Measurements from ENCODE around the gene CD55.

The CD55 gene

GRCh38 chr1:207304710-207305488, 16.6 kb upstream of the CD55 start:
- Histone ChIP-seq H3K9me3 (ENCODE audit: control insufficient read depth in 5 of 5, low read length in 5 of 5) (no peaks in the 10 kb centered on the region), H3K4me1 (ENCODE audit: control insufficient read depth in 5 of 5, insufficient read depth in 5 of 5, low read length in 5 of 5) (peaks cover 0 to 6% (median 0%) of the 10 kb centered on the region in 5 donors), H3K9ac (ENCODE audit: low read length in 5 of 5) (no peak overlapping the region), H3K27me3 (ENCODE audit: control insufficient read depth in 5 of 5, insufficient read depth in 4 of 5, low read length in 5 of 5) (no peaks in the 10 kb centered on the region), H3K4me3 (ENCODE audit: low read depth in 1 of 5, low read length in 5 of 5) (no peak overlapping the region), H3K27ac (ENCODE audit: low read depth, low read length) (no peak overlapping the region), H3K36me3 (ENCODE audit: control insufficient read depth in 5 of 5, insufficient read depth in 5 of 5, low read length in 5 of 5) (no peaks in the 10 kb centered on the region)

GRCh38 chr1:207305489-207305873, 16.0 kb upstream of the CD55 start:
- H3K9ac ChIP-seq (ENCODE audit: low read length in 5 of 5), result no peak overlapping the region
- H3K9me3 ChIP-seq (ENCODE audit: control insufficient read depth in 5 of 5, low read length in 5 of 5), result no peaks in the 10 kb centered on the region
- H3K36me3 ChIP-seq (ENCODE audit: control insufficient read depth in 5 of 5, insufficient read depth in 5 of 5, low read length in 5 of 5), result no peaks in the 10 kb centered on the region
- peaks cover 0 to 6% (median 0%) of the 10 kb centered on the region in 5 donors for H3K4me1 ChIP-seq (ENCODE audit: control insufficient read depth in 5 of 5, insufficient read depth in 5 of 5, low read length in 5 of 5)
- H3K4me3 ChIP-seq (ENCODE audit: low read depth in 1 of 5, low read length in 5 of 5), result no peak overlapping the region
- H3K27me3 ChIP-seq (ENCODE audit: control insufficient read depth in 5 of 5, insufficient read depth in 4 of 5, low read length in 5 of 5), result no peaks in the 10 kb centered on the region
- H3K27ac ChIP-seq (ENCODE audit: low read depth, low read length), result no peak overlapping the region

- no peaks in the 10 kb centered on the region for H3K9me3 ChIP-seq (ENCODE audit: control insufficient read depth in 5 of 5, low read length in 5 of 5)
- H3K27ac ChIP-seq (ENCODE audit: low read depth, low read length), result no peak overlapping the region
- peaks cover 0 to 6% (median 0%) of the 10 kb centered on the region in 5 donors for H3K4me1 ChIP-seq (ENCODE audit: control insufficient read depth in 5 of 5, insufficient read depth in 5 of 5, low read length in 5 of 5)
- H3K36me3 ChIP-seq (ENCODE audit: control insufficient read depth in 5 of 5, insufficient read depth in 5 of 5, low read length in 5 of 5), result no peaks in the 10 kb centered on the region
- H3K9ac ChIP-seq (ENCODE audit: low read length in 5 of 5), result no peak overlapping the region
- no peak overlapping the region for H3K4me3 ChIP-seq (ENCODE audit: low read depth in 1 of 5, low read length in 5 of 5)
- H3K27me3 ChIP-seq (ENCODE audit: control insufficient read depth in 5 of 5, insufficient read depth in 4 of 5, low read length in 5 of 5), result no peaks in the 10 kb centered on the region
Observed at GRCh38 chr1:207306023-207306422, 15.5 kb upstream of the CD55 start.

GRCh38 chr1:207306603-207307002, 14.9 kb upstream of the CD55 start:
- H3K4me3 ChIP-seq (ENCODE audit: low read depth in 1 of 5, low read length in 5 of 5), result no peak overlapping the region
- H3K9me3 ChIP-seq (ENCODE audit: control insufficient read depth in 5 of 5, low read length in 5 of 5), result no peaks in the 10 kb centered on the region

GRCh38 chr1:207308451-207309190, 12.9 kb upstream of the CD55 start:
- Histone ChIP-seq H3K27me3 (ENCODE audit: control insufficient read depth in 5 of 5, insufficient read depth in 4 of 5, low read length in 5 of 5) (no peaks in the 10 kb centered on the region), H3K36me3 (ENCODE audit: control insufficient read depth in 5 of 5, insufficient read depth in 5 of 5, low read length in 5 of 5) (no peaks in the 10 kb centered on the region), H3K27ac (ENCODE audit: low read depth, low read length) (no peak overlapping the region), H3K9me3 (ENCODE audit: control insufficient read depth in 5 of 5, low read length in 5 of 5) (no peaks in the 10 kb centered on the region), H3K4me1 (ENCODE audit: control insufficient read depth in 5 of 5, insufficient read depth in 5 of 5, low read length in 5 of 5) (peaks cover 0 to 6% (median 0%) of the 10 kb centered on the region in 5 donors), H3K9ac (ENCODE audit: low read length in 5 of 5) (no peak overlapping the region), H3K4me3 (ENCODE audit: low read depth in 1 of 5, low read length in 5 of 5) (no peak overlapping the region)

More at GRCh38 chr1:207306603-207307002, 14.9 kb upstream of the CD55 start:
- Histone ChIP-seq H3K9ac (ENCODE audit: low read length in 5 of 5) (no peak overlapping the region), H3K4me1 (ENCODE audit: control insufficient read depth in 5 of 5, insufficient read depth in 5 of 5, low read length in 5 of 5) (peaks cover 0 to 6% (median 0%) of the 10 kb centered on the region in 5 donors), H3K36me3 (ENCODE audit: control insufficient read depth in 5 of 5, insufficient read depth in 5 of 5, low read length in 5 of 5) (no peaks in the 10 kb centered on the region), H3K27ac (ENCODE audit: low read depth, low read length) (no peak overlapping the region), H3K27me3 (ENCODE audit: control insufficient read depth in 5 of 5, insufficient read depth in 4 of 5, low read length in 5 of 5) (no peaks in the 10 kb centered on the region)

GRCh38 chr1:207309745-207310273, 11.7 kb upstream of the CD55 start:
- Histone ChIP-seq H3K4me3 (ENCODE audit: low read depth in 1 of 5, low read length in 5 of 5) (peak overlapping the region in 1 of 5 donors; percentile 10), H3K36me3 (ENCODE audit: control insufficient read depth in 5 of 5, insufficient read depth in 5 of 5, low read length in 5 of 5) (no peaks in the 10 kb centered on the region), H3K27me3 (ENCODE audit: control insufficient read depth in 5 of 5, insufficient read depth in 4 of 5, low read length in 5 of 5) (no peaks in the 10 kb centered on the region), H3K27ac (ENCODE audit: low read depth, low read length) (peak overlapping the region; percentile 4), H3K9me3 (ENCODE audit: control insufficient read depth in 5 of 5, low read length in 5 of 5) (no peaks in the 10 kb centered on the region), H3K4me1 (ENCODE audit: control insufficient read depth in 5 of 5, insufficient read depth in 5 of 5, low read length in 5 of 5) (peaks cover 0 to 6% (median 0%) of the 10 kb centered on the region in 5 donors), H3K9ac (ENCODE audit: low read length in 5 of 5) (no peak overlapping the region)

- Histone ChIP-seq H3K4me3 (ENCODE audit: low read depth in 1 of 5, low read length in 5 of 5) (no peak overlapping the region), H3K9ac (ENCODE audit: low read length in 5 of 5) (no peak overlapping the region), H3K27ac (ENCODE audit: low read depth, low read length) (no peak overlapping the region), H3K4me1 (ENCODE audit: control insufficient read depth in 5 of 5, insufficient read depth in 5 of 5, low read length in 5 of 5) (peaks cover 0 to 11% (median 0%) of the 10 kb centered on the region in 5 donors), H3K36me3 (ENCODE audit: control insufficient read depth in 5 of 5, insufficient read depth in 5 of 5, low read length in 5 of 5) (no peaks in the 10 kb centered on the region), H3K9me3 (ENCODE audit: control insufficient read depth in 5 of 5, low read length in 5 of 5) (no peaks in the 10 kb centered on the region), H3K27me3 (ENCODE audit: control insufficient read depth in 5 of 5, insufficient read depth in 4 of 5, low read length in 5 of 5) (no peaks in the 10 kb centered on the region)
Observed at GRCh38 chr1:207311888-207312603, 9.4 kb upstream of the CD55 start.

- Histone ChIP-seq H3K27ac (ENCODE audit: low read depth, low read length) (no peak overlapping the region), H3K9me3 (ENCODE audit: control insufficient read depth in 5 of 5, low read length in 5 of 5) (no peaks in the 10 kb centered on the region), H3K36me3 (ENCODE audit: control insufficient read depth in 5 of 5, insufficient read depth in 5 of 5, low read length in 5 of 5) (no peaks in the 10 kb centered on the region), H3K4me3 (ENCODE audit: low read depth in 1 of 5, low read length in 5 of 5) (no peak overlapping the region), H3K27me3 (ENCODE audit: control insufficient read depth in 5 of 5, insufficient read depth in 4 of 5, low read length in 5 of 5) (no peaks in the 10 kb centered on the region), H3K9ac (ENCODE audit: low read length in 5 of 5) (no peak overlapping the region), H3K4me1 (ENCODE audit: control insufficient read depth in 5 of 5, insufficient read depth in 5 of 5, low read length in 5 of 5) (peaks cover 0 to 11% (median 0%) of the 10 kb centered on the region in 5 donors)
Observed at GRCh38 chr1:207312604-207312920, 8.9 kb upstream of the CD55 start.

GRCh38 chr1:207313131-207313530, 8.3 kb upstream of the CD55 start:
- peaks cover 0 to 11% (median 0%) of the 10 kb centered on the region in 5 donors for H3K4me1 ChIP-seq (ENCODE audit: control insufficient read depth in 5 of 5, insufficient read depth in 5 of 5, low read length in 5 of 5)
- H3K36me3 ChIP-seq (ENCODE audit: control insufficient read depth in 5 of 5, insufficient read depth in 5 of 5, low read length in 5 of 5), result no peaks in the 10 kb centered on the region
- H3K27ac ChIP-seq (ENCODE audit: low read depth, low read length), result no peak overlapping the region
- no peak overlapping the region for H3K9ac ChIP-seq (ENCODE audit: low read length in 5 of 5)
- no peaks in the 10 kb centered on the region for H3K27me3 ChIP-seq (ENCODE audit: control insufficient read depth in 5 of 5, insufficient read depth in 4 of 5, low read length in 5 of 5)
- no peaks in the 10 kb centered on the region for H3K9me3 ChIP-seq (ENCODE audit: control insufficient read depth in 5 of 5, low read length in 5 of 5)
- no peak overlapping the region for H3K4me3 ChIP-seq (ENCODE audit: low read depth in 1 of 5, low read length in 5 of 5)

Measured in subcutaneous abdominal adipose tissue (tissue), 5 donors.